ENCODE data around the gene SMOC2.

Gene SMOC2

GRCh38 chr6:168623736-168624135 is 182.8 kb downstream of the SMOC2 start:
- DNase-seq = no peak

GRCh38 chr6:168624540-168624939 is 183.6 kb downstream of the SMOC2 start:
- DNase-seq = no peak

GRCh38 chr6:168624948-168625347 is 184.0 kb downstream of the SMOC2 start:
- DNase-seq = no peak

- no peak for DNase-seq
These were observed 184.6 kb downstream of the SMOC2 start for GRCh38 chr6:168625602-168626001.

GRCh38 chr6:168626046-168626602 is 185.1 kb downstream of the SMOC2 start:
- DNase-seq = no peak

- DNase-seq = no peak
These were observed 186.7 kb downstream of the SMOC2 start for GRCh38 chr6:168627506-168628175.

- DNase-seq = no peak
These were observed 187.2 kb downstream of the SMOC2 start for GRCh38 chr6:168628176-168628553.

GRCh38 chr6:168628732-168629245 is 187.8 kb downstream of the SMOC2 start:
- DNase-seq = no peak

GRCh38 chr6:168631564-168631963 is 190.6 kb downstream of the SMOC2 start:
- no peak for DNase-seq

GRCh38 chr6:168632694-168633093 is 191.7 kb downstream of the SMOC2 start:
- DNase-seq = no peak

- DNase-seq = no peak
These were observed 193.8 kb downstream of the SMOC2 start for GRCh38 chr6:168634541-168635328.

- DNase-seq = no peak
These were observed 195.4 kb downstream of the SMOC2 start for GRCh38 chr6:168636147-168637004.

- DNase-seq = no peak
These were observed 196.8 kb downstream of the SMOC2 start for GRCh38 chr6:168637834-168638233.

- no peak for DNase-seq
These were observed 197.7 kb downstream of the SMOC2 start for GRCh38 chr6:168638468-168639271.

GRCh38 chr6:168640181-168640580 is 199.2 kb downstream of the SMOC2 start:
- no peak for DNase-seq

- no peak for DNase-seq
These were observed 199.8 kb downstream of the SMOC2 start for GRCh38 chr6:168640768-168641167.

GRCh38 chr6:168641446-168641845 is 200.5 kb downstream of the SMOC2 start:
- no peak for DNase-seq

GRCh38 chr6:168643401-168643800 is 202.4 kb downstream of the SMOC2 start:
- no peak for DNase-seq

GRCh38 chr6:168645326-168645725 is 204.3 kb downstream of the SMOC2 start:
- no peak for DNase-seq

GRCh38 chr6:168647271-168647670 is 206.3 kb downstream of the SMOC2 start:
- DNase-seq = no peak
